GM12892 (cell line): ENCODE data around the gene PRM3.

Experiments
- DNase-seq: peaks from one replicate; pipeline ENCODE4 v3.0.0; 2011; ENCODE audit not compliant: insufficient read length
- FAIRE-seq: peaks from 2 replicates; lab custom pipeline; 2011; peaks lifted over from hg19 to GRCh38; lab: Jason Lieb, UNC
- POLR2A ChIP-seq: IDR thresholded peaks from 2 replicates; pipeline ENCODE4 v1.6.1; 2011; ENCODE audit warnings: low read depth, low read length, control low read depth
- POLR2AphosphoS5 ChIP-seq: IDR thresholded peaks from 2 replicates; pipeline ENCODE4 v1.6.1; 2011; ENCODE audit warnings: low read depth, low read length, control low read depth
- TAF1 ChIP-seq: IDR thresholded peaks from 2 replicates; pipeline ENCODE4 v1.6.1; 2011; ENCODE audit warnings: low read depth, mild to moderate bottlenecking, control low read depth, low read length, borderline replicate concordance

Gene PRM3

DNA sequence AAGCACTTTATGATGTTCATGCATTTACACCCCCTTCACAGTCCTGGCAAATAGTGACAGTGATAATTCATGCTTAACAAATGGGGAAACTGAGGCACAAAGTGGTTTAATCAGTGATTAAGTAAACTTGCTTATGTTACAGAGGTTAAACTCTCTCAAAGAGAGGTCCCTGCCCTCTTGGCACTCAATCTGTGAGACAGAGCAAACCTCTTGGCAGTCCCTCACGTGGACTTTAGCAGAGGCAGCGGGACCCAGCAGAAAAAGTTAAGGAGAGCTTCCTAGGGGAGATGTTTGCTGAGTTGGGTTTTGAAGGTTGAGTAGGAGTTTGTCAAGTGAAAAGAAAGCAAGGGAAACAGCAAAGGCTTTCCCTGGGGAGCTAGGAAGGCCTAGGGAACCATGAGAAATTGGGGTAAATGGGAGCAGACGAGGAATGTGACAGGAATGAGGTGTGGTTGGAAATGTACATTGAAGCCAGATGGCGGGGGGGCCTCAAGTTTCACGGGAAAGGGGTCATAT is 28.1 kb downstream of the PRM3 start:
- TF ChIP-seq POLR2AphosphoS5 (no peak), POLR2A (no peak), TAF1 (no peak)
- DNase-seq (no peak), FAIRE-seq (no peak)

- no peak for TF ChIP-seq TAF1
- TF ChIP-seq POLR2AphosphoS5 = no peak
- TF ChIP-seq POLR2A = no peak
- no peak for DNase-seq
- no peak for FAIRE-seq
Measured at GRCh38 chr16:11242658-11243057, 30.8 kb downstream of the PRM3 start.

- no peak for FAIRE-seq
- no peak for TF ChIP-seq POLR2AphosphoS5
- TF ChIP-seq TAF1 = no peak
- TF ChIP-seq POLR2A = no peak
Measured at GRCh38 chr16:11241480-11242204, 31.8 kb downstream of the PRM3 start.

GRCh38 chr16:11240636-11241473 is 32.6 kb downstream of the PRM3 start:
- FAIRE-seq (no peak), DNase-seq (no peak)
- TF ChIP-seq TAF1 (no peak), POLR2A (no peak), POLR2AphosphoS5 (no peak)

More at GRCh38 chr16:11241480-11242204, 31.8 kb downstream of the PRM3 start:
- DNase-seq = no peak

DNA sequence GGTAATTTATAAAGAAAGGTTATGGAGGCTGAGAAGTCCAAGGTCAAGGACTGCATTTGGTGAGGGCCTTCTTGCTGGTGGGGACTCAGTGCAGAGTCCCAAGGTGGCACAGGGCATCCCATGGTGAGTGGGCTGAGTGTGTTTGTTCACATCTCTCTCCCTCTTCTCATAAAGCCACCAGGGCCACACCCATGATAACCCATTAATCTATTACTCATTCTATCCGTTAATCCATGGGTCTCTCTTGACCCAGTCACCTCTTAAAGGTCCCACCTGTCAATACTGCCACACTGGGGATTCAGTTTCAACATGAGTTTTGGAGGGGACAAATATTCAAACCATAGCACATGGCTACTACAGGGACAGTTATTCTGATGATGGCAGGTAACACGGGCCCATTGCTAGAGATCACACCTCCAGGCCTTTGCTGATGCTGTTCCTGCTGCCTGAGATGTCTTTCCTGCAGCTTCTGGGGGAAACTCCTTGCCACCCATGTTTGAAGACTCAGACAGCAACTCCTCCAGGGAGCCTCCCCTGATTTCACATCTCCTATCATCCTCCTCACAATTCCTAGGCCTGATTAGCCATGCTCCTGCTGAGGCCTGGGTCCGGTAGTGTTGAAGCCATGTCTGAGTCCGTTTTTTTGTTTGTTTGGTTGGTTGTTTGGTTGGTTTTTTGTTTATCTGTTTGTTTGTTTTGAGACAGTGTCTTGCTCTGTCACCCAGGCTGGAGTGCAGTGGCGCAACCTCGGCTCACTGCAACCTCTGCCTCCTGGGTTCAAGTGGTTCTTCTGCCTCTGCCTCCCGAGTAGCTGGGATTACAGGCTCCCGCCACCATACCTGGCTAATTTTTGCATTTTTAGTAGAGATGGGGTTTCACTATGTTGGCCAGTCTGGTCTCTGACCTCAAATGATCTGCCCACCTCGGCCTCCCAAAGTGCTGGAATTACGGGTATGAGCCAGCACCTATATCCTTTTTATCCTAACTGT is 33.5 kb downstream of the PRM3 start:
- TF ChIP-seq POLR2A (no peak), POLR2AphosphoS5 (no peak), TAF1 (no peak)
- FAIRE-seq (no peak), DNase-seq (no peak)

DNA sequence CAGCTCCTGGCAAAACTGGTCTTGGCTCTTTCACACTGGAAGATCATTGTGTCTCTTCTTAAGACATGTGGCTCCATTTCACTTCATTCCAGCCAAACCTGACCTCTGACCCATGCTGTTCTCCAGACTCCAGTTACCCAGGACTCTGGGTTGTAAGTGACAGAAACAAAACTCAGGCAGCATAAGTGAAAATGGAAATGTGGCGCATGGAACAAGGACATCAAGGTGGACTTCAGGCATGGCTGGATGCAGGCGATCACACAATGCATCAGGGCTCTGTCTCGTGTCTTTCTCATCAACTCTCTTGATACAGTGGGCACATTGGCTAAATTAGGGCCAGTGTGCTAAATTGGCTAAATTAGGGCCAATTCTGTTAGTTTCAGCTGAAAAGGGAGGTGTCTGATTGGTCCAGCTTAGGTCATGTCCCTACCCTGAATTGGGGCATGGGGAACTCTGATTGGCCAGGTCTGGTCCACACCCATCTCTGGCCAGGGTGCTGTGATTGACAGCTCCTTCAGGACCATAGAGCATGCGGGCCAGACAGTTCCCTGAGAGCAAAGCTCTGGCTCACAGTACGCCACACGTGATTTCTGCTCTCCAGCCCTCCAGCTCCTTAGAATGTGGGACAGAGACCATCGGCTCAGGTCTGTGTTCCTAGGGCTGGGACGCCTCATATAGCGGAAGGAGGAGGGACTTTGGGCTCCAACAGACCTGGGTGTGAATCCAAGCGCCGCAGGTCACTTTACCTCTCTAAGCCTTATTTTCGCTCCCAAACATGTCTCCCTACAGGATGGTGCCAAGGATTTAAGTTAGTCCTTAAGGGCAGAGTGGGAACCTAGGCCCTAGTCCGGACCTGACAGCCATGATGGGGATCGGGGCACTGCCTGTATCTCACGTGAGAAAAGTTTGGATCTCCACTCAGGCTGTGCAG is 34.9 kb downstream of the PRM3 start:
- no peak for DNase-seq
- TF ChIP-seq TAF1 = no peak
- TF ChIP-seq POLR2A = no peak
- TF ChIP-seq POLR2AphosphoS5 = no peak
- FAIRE-seq = no peak

DNA sequence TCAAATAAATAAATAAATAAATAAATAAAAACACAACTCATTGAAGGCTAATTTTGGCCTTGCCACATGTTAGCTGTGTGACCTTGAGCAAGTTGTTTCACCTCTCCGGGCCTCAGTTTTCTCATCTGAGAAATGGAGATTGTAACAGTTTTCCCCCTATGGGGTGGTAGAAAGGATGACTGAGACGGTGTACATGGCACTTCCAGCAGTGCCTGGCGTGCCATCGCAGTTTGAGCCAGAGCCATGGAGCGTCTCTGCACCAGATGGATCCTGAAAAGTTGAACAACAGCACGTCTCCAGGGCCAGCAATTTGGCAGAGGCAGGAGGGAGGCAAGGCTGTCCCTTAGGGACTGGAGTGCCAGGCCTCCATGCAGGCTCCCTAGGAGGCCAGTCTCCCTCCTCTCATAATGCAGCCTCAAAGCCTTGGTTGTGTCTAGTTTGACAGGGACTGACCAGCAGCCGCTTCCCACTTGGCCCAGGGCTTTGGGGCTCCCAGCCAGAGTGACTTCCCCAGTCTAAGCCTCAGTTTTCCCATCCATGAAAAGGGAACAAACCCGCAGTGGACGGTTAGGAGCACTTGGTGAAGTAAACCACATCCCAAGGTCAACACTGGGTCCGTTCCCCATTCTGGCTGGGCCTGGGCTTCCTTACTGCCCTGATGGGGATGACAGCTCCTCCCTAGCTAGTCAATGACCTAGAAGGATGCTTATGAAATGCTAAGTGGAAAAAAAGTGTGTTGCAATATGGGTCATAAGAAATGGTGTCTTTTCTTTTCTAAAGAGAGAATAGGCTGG is 36.8 kb downstream of the PRM3 start:
- FAIRE-seq (no peak), DNase-seq (no peak)
- TF ChIP-seq POLR2A (no peak), POLR2AphosphoS5 (no peak), TAF1 (no peak)

DNA sequence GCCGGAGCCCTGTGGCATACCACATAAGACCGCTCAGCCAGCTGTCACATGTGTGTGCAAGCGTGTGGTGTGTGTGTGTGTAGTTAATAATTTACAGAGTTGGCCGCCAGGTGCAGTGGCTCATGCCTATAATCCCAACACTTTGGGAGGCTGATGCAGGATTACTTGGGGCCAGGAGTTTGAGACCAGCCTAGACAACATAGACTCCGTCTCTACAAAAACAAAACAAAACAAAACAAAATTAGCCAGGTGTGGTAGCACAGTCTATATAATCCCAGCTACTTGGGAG is 37.8 kb downstream of the PRM3 start:
- DNase-seq = no peak
- no peak for FAIRE-seq
- TF ChIP-seq TAF1 (no peak), POLR2A (no peak), POLR2AphosphoS5 (no peak)
